ENCODE data around the gene S100B. TPM values are rescaled to one million over a fixed set of nuclear protein-coding genes. Genes with fewer than 3 reads are reported as not detected.

Gene S100B
- total and polyA plus RNA-seq, 4 donors: 3.2 to 6.0 (median 5.4) TPM

DNA sequence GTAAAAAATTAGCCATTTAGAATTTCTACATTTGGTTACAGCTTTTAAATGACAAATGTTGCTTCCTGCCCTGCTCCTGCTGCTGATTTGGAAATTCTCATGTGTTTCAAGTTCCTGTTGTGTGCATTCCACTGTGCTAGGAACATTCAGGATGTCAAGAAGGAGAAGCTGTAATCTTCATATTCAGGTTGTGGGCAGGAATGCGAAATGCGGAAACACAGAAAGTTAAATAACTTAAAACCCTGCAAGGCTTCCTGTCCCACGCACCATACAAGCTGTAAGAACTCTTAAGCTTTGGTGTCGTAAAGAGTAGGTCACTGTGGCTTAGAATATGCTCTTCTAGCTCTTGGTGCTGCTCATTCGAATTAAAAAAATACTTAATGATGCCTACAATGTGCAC is 52.6 kb downstream of the S100B start:
- ATAC-seq (ENCODE audit: insufficient read depth, low FRiP score) (no peak), DNase-seq (peak in 2 of 3 donors; percentile 3 to 6)
- 33 to 70% methylated on average over 5 of the region's 5 CpGs for WGBS, 2 donors
- Histone ChIP-seq H3K9ac (ENCODE audit: insufficient read depth in 1 of 2, low read length in 2 of 2) (no peak overlapping the region), H3K27ac (ENCODE audit: low read depth in 1 of 2, low read length in 1 of 2) (no peak overlapping the region), H3K4me1 (ENCODE audit: control insufficient read depth in 5 of 5, insufficient read depth in 5 of 5, low read length in 5 of 5) (no peaks in the 10 kb centered on the region), H3K4me3 (no peak overlapping the region), H3K27me3 (ENCODE audit: control insufficient read depth in 3 of 3, insufficient read depth in 3 of 3, low read length in 2 of 3) (no peaks in the 10 kb centered on the region), H3K9me3 (ENCODE audit: control insufficient read depth in 4 of 4, insufficient read depth in 3 of 4, low read length in 3 of 4) (no peaks in the 10 kb centered on the region), H3K36me3 (ENCODE audit: control insufficient read depth in 4 of 4, insufficient read depth in 4 of 4, low read length in 4 of 4) (peaks cover 15 to 45% (median 40%) of the 10 kb centered on the region in 4 donors)
- TF ChIP-seq, protein P1, sequence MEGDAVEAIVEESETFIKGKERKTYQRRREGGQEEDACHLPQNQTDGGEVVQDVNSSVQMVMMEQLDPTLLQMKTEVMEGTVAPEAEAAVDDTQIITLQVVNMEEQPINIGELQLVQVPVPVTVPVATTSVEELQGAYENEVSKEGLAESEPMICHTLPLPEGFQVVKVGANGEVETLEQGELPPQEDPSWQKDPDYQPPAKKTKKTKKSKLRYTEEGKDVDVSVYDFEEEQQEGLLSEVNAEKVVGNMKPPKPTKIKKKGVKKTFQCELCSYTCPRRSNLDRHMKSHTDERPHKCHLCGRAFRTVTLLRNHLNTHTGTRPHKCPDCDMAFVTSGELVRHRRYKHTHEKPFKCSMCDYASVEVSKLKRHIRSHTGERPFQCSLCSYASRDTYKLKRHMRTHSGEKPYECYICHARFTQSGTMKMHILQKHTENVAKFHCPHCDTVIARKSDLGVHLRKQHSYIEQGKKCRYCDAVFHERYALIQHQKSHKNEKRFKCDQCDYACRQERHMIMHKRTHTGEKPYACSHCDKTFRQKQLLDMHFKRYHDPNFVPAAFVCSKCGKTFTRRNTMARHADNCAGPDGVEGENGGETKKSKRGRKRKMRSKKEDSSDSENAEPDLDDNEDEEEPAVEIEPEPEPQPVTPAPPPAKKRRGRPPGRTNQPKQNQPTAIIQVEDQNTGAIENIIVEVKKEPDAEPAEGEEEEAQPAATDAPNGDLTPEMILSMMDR (IDR thresholded peaks at IDR 0.05; ENCODE audit: control extremely low read depth, extremely low read depth): no peak

DNA sequence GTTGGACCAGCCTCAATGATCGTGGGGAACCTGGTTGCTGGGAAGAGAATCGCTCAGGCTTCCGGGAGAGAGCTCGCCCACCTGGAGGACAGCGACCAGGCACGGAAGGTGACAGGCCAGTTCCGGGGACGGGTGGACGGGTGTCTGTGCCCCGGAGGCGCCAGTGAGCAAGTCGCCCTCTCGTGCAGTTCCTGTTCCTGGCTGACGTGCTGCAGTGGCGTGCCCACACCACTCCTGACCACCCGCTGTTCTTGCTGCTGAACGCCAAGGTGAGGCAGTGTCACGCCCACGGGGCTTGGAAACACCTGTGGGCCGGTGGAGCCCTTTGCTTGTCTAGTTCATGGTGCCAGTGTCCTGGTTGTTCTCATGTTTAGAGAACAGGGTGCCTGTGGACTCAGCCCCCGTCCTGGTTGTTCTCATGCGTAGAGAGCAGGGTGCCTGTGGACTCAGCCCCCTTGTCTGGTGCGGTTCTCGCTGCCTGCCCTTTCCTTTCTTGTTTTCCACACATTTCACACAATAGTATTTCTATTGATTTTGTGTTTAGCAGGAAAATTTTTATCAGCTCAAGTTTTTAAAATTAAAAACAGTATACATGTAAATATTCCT is 53.1 kb downstream of the S100B start:
- 36 to 64% methylated on average over 24 of the region's 24 CpGs for WGBS, 2 donors
- Histone ChIP-seq H3K27ac (ENCODE audit: low read depth in 1 of 2, low read length in 1 of 2) (peak overlapping the region in 1 of 2 donors; percentile 70), H3K36me3 (ENCODE audit: control insufficient read depth in 4 of 4, insufficient read depth in 4 of 4, low read length in 4 of 4) (peaks cover 10 to 50% (median 39%) of the 10 kb centered on the region in 4 donors), H3K9me3 (ENCODE audit: control insufficient read depth in 4 of 4, insufficient read depth in 3 of 4, low read length in 3 of 4) (no peaks in the 10 kb centered on the region), H3K4me3 (no peak overlapping the region), H3K4me1 (ENCODE audit: control insufficient read depth in 5 of 5, insufficient read depth in 5 of 5, low read length in 5 of 5) (no peaks in the 10 kb centered on the region), H3K9ac (ENCODE audit: insufficient read depth in 1 of 2, low read length in 2 of 2) (no peak overlapping the region), H3K27me3 (ENCODE audit: control insufficient read depth in 3 of 3, insufficient read depth in 3 of 3, low read length in 2 of 3) (no peaks in the 10 kb centered on the region)
- DNase-seq (no peak), ATAC-seq (ENCODE audit: insufficient read depth, low FRiP score) (no peak)
- TF ChIP-seq, protein P1 (IDR thresholded peaks at IDR 0.05; ENCODE audit: control extremely low read depth, extremely low read depth): no peak

DNA sequence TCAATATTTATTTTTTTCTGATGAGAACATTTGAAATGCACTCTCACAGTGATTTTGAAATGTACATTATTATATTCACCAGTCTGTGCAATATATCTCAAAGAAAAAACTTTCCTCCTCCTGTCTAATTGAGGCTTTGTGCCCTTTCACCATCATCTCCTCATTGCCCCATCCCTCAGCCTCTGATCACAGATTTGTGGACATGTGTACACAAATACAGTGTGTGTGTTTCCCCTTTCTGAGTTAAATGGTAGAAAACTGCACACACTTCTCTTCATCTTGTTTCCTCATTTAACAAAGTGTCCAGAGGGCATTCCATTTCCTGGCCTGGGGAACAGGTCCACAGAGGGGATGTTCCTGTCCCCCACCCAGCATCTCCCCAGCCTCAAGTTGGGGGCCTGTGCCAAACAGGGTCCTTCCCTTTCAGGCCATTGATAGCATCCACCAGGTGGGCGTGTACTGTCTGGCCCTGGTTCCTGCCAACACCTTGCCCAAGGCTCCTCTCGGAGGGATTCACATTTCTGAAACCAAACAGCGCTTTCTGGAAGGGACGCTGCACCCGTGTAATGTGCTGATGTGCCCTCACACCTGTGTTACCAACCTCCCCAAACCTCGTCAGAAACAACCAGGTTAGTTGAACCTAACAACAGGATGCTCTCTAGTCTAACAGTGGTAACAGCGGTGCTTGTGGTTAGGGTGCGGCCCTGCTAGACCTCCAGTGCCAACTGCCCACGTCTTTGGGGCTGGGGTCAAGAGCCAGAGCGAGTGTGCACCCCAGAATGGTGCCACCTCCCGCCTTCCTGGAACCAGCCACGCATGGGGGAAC is 54.6 kb downstream of the S100B start:
- peaks cover 12 to 53% (median 42%) of the 10 kb centered on the region in 4 donors for H3K36me3 ChIP-seq (ENCODE audit: control insufficient read depth in 4 of 4, insufficient read depth in 4 of 4, low read length in 4 of 4)
- ATAC-seq (ENCODE audit: insufficient read depth, low FRiP score): no peak

More for the DNA sequence above, 54.6 kb downstream of the S100B start:
- Histone ChIP-seq H3K9me3 (ENCODE audit: control insufficient read depth in 4 of 4, insufficient read depth in 3 of 4, low read length in 3 of 4) (no peaks in the 10 kb centered on the region), H3K27ac (ENCODE audit: low read depth in 1 of 2, low read length in 1 of 2) (no peak overlapping the region), H3K4me1 (ENCODE audit: control insufficient read depth in 5 of 5, insufficient read depth in 5 of 5, low read length in 5 of 5) (no peaks in the 10 kb centered on the region), H3K9ac (ENCODE audit: insufficient read depth in 1 of 2, low read length in 2 of 2) (no peak overlapping the region), H3K4me3 (no peak overlapping the region), H3K27me3 (ENCODE audit: control insufficient read depth in 3 of 3, insufficient read depth in 3 of 3, low read length in 2 of 3) (no peaks in the 10 kb centered on the region)
- no peak for DNase-seq
- TF ChIP-seq, protein P1 (IDR thresholded peaks at IDR 0.05; ENCODE audit: control extremely low read depth, extremely low read depth): no peak
- WGBS, 2 donors: 76 to 82% methylated on average over 12 of the region's 12 CpGs
